ENCODE results near the gene CNOT8.
"Not testable (repeated sequence)": the region's sequence is repeated elsewhere in the genome, so short reads cannot be mapped to it uniquely, and the experiment has no call there.

The CNOT8 gene

DNA sequence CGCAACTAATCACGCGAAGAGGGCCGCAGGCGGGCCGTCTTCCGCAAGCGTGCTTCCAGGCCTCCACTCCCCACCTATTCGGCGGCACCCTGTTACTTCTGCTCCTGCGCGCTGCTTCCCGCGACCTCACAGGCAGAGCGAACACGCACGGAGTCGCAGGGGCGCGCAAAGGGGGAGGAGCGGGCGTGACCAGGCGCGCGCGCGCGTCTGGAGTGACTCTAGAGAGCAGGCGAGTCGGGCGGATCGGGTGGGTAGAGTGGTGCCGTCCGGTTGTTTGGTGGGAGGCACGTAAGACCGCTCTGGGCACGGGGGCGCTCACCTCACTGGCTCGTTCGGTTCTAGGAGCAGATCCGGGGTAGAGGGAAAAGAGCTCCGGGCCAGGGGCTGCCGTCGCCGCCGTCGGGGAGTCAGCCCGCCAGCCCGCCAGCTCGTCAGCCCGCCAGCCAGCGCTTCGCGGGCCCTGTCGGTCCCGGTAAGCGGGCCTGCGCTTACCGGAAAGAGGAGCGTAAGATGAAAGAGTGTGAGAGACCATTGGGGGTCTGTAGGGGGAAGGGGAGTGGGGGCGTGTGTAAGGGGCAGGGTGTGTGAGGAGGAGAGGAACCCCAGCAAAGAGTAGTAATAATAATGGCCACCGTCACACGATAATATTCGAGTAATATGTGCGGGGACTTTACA, at the start of gene CNOT8:
Gene CNOT8 (plus strand): TSS at position 331 of the 675 bp plus-strand sequence. CDS start 4,652 bp downstream, outside the sequence.
- Mint-ChIP-seq H3K27me3 (no peaks in the 10 kb centered on the region), H3K4me3 (peak within 1 kb of the TSS; percentile 98), H3K9me3 (ENCODE audit: low read depth) (no peaks in the 10 kb centered on the region), H3K4me1 (ENCODE audit: low read depth) (peaks cover 44% of the 10 kb centered on the region), H3K36me3 (peaks cover 2% of the 10 kb centered on the region), H3K27ac (peak within 1 kb of the TSS; percentile 98)

- peaks cover 38% of the 10 kb centered on the region for H3K4me1 Mint-ChIP-seq (ENCODE audit: low read depth)
- H3K27me3 Mint-ChIP-seq: no peaks in the 10 kb centered on the region
- no peaks in the 10 kb centered on the region for H3K9me3 Mint-ChIP-seq (ENCODE audit: low read depth)
- peaks cover 10% of the 10 kb centered on the region for H3K36me3 Mint-ChIP-seq
- H3K27ac Mint-ChIP-seq: no peak overlapping the region
- H3K4me3 Mint-ChIP-seq: no peak overlapping the region
Measured at GRCh38 chr5:154811239-154811638, 47.2 kb upstream of the CNOT8 start.

- Mint-ChIP-seq H3K4me3 (peak overlapping the region; percentile 34), H3K4me1 (ENCODE audit: low read depth) (peaks cover 40% of the 10 kb centered on the region), H3K27me3 (no peaks in the 10 kb centered on the region), H3K9me3 (ENCODE audit: low read depth) (no peaks in the 10 kb centered on the region), H3K27ac (peak overlapping the region; percentile 82), H3K36me3 (peaks cover 13% of the 10 kb centered on the region)
Measured at GRCh38 chr5:154811653-154812465, 46.6 kb upstream of the CNOT8 start.

DNA sequence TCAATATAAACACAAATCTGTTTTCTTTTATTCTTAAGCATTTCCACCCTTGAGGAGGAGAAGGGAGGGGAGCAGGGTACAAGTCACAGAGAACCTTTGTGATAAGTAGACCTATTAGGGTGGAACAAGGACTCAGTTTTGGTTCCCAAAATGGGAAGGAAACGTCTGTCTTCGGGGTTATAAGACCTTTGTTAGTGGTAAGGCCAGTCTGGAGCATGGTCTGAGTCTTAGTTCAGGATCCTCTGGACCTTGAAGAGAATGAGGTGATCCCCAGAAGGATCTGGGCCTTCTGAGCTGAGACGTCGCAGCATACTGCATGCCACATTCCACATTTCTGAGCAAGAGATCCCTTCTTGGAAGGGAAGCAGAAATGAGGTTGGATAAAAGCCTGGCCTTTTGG, 45.3 kb upstream of the CNOT8 start:
- H3K27ac Mint-ChIP-seq: peak overlapping the region; percentile 76
- H3K4me3 Mint-ChIP-seq: peak overlapping the region; percentile 13
- H3K36me3 Mint-ChIP-seq: peaks cover 13% of the 10 kb centered on the region
- no peaks in the 10 kb centered on the region for H3K9me3 Mint-ChIP-seq (ENCODE audit: low read depth)
- peaks cover 44% of the 10 kb centered on the region for H3K4me1 Mint-ChIP-seq (ENCODE audit: low read depth)
- no peaks in the 10 kb centered on the region for H3K27me3 Mint-ChIP-seq

- Mint-ChIP-seq H3K27me3 (no peaks in the 10 kb centered on the region), H3K9me3 (ENCODE audit: low read depth) (no peaks in the 10 kb centered on the region), H3K4me1 (ENCODE audit: low read depth) (peaks cover 45% of the 10 kb centered on the region), H3K4me3 (no peak overlapping the region), H3K27ac (peak overlapping the region; percentile 76), H3K36me3 (peaks cover 12% of the 10 kb centered on the region)
Measured at GRCh38 chr5:154813736-154814135, 44.7 kb upstream of the CNOT8 start.

DNA sequence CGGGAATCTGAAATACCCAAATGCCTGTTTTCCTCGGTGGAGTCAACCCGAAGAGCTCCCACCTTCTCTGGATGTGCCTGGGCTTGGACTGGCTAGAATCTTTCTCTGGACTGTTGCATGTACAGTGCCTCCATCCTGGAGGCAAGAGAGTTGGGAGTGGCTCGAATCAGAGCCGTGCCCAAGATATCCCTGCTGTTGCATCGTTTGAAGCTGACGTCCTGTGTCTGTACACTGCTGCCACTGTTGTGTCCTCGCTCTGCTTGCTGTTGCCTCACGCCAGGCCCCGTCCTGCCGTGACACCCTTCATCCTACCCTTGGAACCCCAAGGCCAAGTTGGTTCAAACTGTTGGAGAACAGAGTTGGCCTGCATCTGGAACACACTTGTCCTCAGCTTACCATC, 43.4 kb upstream of the CNOT8 start:
- H3K27ac Mint-ChIP-seq: no peak overlapping the region

DNA sequence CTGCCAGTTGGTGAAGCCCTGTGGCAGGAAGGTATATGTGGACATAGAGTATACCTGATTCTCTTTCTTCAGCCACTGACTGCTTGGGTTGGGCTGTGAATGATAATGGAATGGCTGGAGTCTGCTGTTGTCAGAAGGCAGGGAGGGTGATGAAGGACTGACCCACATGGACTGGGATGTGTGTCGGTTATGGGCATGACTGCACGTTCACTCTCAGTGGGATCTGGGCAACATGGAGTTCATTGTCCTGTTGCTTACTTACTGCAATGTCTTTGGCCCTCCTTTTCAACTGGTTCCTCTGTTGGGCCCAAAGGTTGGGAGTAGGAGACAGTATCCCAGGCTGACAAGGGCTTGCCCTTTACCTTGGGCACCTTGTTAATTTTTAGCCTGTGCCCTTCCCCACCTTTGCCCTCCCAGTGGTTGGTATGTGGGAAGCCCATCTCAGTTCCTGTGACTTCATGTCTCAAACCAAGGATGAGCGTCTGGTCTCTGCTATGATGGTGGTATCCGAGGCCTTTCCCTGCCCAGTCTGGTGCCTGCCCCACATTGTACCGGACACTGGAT, 42.7 kb upstream of the CNOT8 start:
- no peak overlapping the region for H3K4me3 Mint-ChIP-seq
- peak overlapping the region; percentile 35 for H3K27ac Mint-ChIP-seq
- no peaks in the 10 kb centered on the region for H3K9me3 Mint-ChIP-seq (ENCODE audit: low read depth)
- H3K4me1 Mint-ChIP-seq (ENCODE audit: low read depth): peaks cover 46% of the 10 kb centered on the region
- H3K36me3 Mint-ChIP-seq: peaks cover 11% of the 10 kb centered on the region
- H3K27me3 Mint-ChIP-seq: no peaks in the 10 kb centered on the region

More for the DNA sequence above, 43.4 kb upstream of the CNOT8 start:
- no peak overlapping the region for H3K4me3 Mint-ChIP-seq
- H3K36me3 Mint-ChIP-seq: peaks cover 11% of the 10 kb centered on the region
- H3K27me3 Mint-ChIP-seq: no peaks in the 10 kb centered on the region
- H3K4me1 Mint-ChIP-seq (ENCODE audit: low read depth): peaks cover 49% of the 10 kb centered on the region
- H3K9me3 Mint-ChIP-seq (ENCODE audit: low read depth): no peaks in the 10 kb centered on the region

DNA sequence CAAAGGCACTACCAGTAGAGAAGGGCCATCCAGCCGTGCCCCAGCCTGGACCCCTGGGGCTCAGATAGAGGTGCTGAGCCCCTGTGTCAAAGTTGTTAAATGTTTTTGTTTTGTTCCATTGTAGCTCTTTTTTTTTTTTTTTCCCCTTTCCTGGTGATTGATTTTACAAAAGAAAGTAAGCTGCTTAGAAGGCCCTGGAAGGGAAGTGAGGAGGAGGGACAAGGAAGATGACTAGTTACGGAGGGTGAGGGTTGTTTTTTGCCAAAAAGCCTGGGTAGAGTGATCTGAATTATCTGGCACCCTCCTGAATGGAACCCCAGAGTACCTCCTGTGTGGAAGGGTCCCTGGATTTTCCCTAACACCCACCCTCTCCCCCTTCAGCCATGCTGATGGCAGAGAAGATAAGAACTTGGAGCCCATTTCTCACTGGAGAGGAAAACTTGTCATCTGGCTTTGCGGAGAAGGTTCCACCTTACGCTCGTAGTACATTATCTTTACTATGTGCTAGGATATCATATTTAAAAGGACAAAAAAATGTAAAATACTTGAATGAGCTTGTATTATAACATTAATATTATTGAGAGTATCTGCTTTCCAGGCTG, 41.4 kb upstream of the CNOT8 start:
- peaks cover 13% of the 10 kb centered on the region for H3K36me3 Mint-ChIP-seq
- no peak overlapping the region for H3K4me3 Mint-ChIP-seq
- no peaks in the 10 kb centered on the region for H3K9me3 Mint-ChIP-seq (ENCODE audit: low read depth)
- H3K27ac Mint-ChIP-seq: no peak overlapping the region
- peaks cover 39% of the 10 kb centered on the region for H3K4me1 Mint-ChIP-seq (ENCODE audit: low read depth)
- H3K27me3 Mint-ChIP-seq: no peaks in the 10 kb centered on the region

DNA sequence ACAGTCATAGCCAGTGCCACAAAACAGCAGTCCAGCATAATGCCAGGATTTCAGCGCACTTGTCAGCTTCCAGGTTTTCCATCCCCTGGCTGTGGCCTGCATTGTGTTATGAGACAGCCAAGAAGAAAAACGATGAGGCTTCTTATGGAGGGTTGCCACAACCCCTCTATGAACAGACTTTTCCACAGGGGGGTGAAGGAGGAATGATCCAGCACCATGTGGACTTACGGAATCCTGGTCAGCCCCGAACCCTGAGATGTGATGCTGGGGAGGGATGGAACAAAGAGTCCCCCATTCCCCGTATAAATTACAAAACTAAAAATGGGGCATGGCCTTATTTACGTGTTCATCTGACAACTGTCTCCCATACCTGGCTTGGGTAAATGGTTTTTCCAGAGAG, 40.6 kb upstream of the CNOT8 start:
- no peaks in the 10 kb centered on the region for H3K27me3 Mint-ChIP-seq
- H3K4me3 Mint-ChIP-seq: no peak overlapping the region
- no peaks in the 10 kb centered on the region for H3K9me3 Mint-ChIP-seq (ENCODE audit: low read depth)
- peaks cover 11% of the 10 kb centered on the region for H3K36me3 Mint-ChIP-seq
- no peak overlapping the region for H3K27ac Mint-ChIP-seq
- H3K4me1 Mint-ChIP-seq (ENCODE audit: low read depth): peaks cover 32% of the 10 kb centered on the region

GRCh38 chr5:154818471-154819116, 39.8 kb upstream of the CNOT8 start:
- no peaks in the 10 kb centered on the region for H3K27me3 Mint-ChIP-seq
- peaks cover 10% of the 10 kb centered on the region for H3K36me3 Mint-ChIP-seq
- peak overlapping the region; percentile 66 for H3K27ac Mint-ChIP-seq
- H3K4me1 Mint-ChIP-seq (ENCODE audit: low read depth): peaks cover 24% of the 10 kb centered on the region
- H3K9me3 Mint-ChIP-seq (ENCODE audit: low read depth): no peaks in the 10 kb centered on the region
- H3K4me3 Mint-ChIP-seq: no peak overlapping the region

- Mint-ChIP-seq H3K27me3 (no peaks in the 10 kb centered on the region), H3K27ac (no peak overlapping the region), H3K4me3 (no peak overlapping the region), H3K4me1 (ENCODE audit: low read depth) (peaks cover 19% of the 10 kb centered on the region), H3K36me3 (peaks cover 10% of the 10 kb centered on the region), H3K9me3 (ENCODE audit: low read depth) (no peaks in the 10 kb centered on the region)
Measured at GRCh38 chr5:154819546-154819945, 38.9 kb upstream of the CNOT8 start.

GRCh38 chr5:154820383-154820782, 38.0 kb upstream of the CNOT8 start:
- Mint-ChIP-seq H3K4me1 (ENCODE audit: low read depth) (peaks cover 14% of the 10 kb centered on the region), H3K36me3 (peaks cover 10% of the 10 kb centered on the region), H3K27me3 (no peaks in the 10 kb centered on the region), H3K27ac (no peak overlapping the region), H3K4me3 (no peak overlapping the region), H3K9me3 (ENCODE audit: low read depth) (no peaks in the 10 kb centered on the region)

- peaks cover 12% of the 10 kb centered on the region for H3K4me1 Mint-ChIP-seq (ENCODE audit: low read depth)
- H3K4me3 Mint-ChIP-seq; H3K27ac Mint-ChIP-seq; H3K36me3 Mint-ChIP-seq; H3K9me3 Mint-ChIP-seq (ENCODE audit: low read depth); H3K27me3 Mint-ChIP-seq: not testable (repeated sequence)
Measured at GRCh38 chr5:154822896-154823295, 35.5 kb upstream of the CNOT8 start.

DNA sequence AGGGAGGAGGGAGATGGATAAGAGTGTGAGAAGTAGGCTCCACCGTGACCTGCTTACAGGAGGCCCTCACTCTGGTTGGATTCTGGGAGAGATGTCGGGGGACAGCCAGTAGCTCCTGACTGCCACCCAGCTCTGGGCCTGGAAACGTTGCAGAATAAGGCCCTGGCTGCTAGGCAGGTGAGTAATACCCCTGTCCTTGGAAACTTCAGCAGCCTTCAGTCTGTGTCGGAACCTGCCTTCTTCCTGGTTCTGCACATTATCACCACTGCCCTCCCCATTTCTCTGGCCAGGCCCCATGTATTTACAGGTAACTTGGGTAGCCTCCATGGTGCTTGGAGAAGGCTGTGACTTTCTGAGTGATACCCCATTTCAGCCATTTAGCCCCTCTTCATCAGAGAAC, 34.8 kb upstream of the CNOT8 start:
- Mint-ChIP-seq H3K36me3 (peaks cover 6% of the 10 kb centered on the region), H3K27me3 (no peaks in the 10 kb centered on the region), H3K27ac (no peak overlapping the region), H3K4me3 (no peak overlapping the region), H3K9me3 (ENCODE audit: low read depth) (no peaks in the 10 kb centered on the region), H3K4me1 (ENCODE audit: low read depth) (peaks cover 19% of the 10 kb centered on the region)

Measured in activated naive CD8-positive, alpha-beta T cell (primary cell).